ENCODE results near the gene XPOT.

XPOT gene

DNA sequence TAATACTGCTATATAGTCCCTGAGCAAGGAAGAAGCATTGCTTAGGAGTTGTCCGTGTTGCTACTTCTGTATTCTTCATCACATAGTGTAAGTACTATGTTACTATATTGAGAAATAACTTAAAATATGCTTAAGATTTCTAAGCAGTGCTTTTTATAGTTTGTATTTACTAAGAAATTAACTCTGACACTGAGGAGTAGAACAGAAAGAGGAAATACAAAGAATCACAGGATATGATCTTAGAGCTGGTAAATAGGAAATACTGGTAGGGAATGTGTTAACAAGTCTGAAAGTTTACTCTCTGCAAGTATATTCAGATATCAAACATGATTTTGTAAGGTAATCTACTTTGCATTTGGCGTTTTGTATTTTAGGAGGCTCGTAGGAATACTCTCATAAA, 15.5 kb downstream of the XPOT start:
- DNase-seq, result no peak

DNA sequence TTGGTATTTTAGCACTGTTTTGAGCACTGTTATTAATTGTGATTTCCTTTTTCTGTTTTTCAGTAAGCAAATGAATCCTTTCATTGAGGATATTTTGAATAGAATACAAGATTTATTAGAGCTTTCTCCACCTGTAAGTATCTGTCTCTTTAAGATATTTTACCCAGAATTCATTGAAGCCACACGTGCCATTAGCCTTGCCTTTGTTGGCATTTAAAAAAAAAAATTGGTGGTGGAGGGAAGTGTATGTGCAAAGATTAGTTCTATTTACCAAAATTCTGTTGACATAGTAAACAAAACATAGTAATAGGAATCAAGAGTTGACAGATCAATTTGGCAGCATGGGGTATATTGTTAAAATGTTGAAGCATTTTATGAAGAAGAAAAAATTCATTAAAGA, 23.8 kb downstream of the XPOT start:
- no peak for DNase-seq

DNA sequence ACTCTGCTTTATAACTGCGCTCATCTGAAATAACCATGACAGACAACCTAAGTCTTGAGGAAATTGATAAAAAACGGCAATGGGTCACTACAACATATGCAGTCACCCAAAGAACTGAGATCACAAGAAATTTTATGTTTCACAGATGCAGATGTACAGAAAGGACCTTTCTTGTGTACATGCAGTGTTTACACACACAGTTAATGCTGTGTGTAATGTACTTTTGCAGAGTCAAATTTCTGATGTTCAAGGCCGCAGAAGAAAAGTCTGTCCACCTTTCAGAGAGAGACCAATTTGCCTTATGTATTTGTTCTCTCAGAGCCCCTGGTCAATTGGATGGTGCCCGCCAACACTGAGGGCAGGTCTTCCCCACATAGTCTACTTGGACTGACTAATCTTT, 24.8 kb downstream of the XPOT start:
- DNase-seq, result no peak

DNA sequence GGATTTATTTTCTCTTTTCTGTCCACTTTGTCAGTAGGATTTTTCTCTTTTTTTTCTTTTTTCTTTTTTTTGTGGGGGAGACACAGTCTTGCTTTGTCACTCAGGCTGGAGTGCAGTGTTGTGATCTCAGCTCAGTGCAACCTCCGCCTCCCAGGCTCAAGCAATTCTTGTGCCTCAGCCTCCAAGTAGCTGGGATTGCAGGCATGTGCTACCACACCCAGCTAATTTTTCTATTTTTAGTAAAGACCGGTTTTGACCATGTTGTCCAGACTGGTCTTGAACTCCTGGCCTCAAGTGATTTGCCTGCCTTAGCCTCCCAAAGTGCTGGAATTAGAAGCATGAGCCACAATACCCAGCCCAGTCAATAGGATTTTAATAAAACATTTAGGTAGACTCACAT, 26.7 kb downstream of the XPOT start:
- no peak for DNase-seq

DNA sequence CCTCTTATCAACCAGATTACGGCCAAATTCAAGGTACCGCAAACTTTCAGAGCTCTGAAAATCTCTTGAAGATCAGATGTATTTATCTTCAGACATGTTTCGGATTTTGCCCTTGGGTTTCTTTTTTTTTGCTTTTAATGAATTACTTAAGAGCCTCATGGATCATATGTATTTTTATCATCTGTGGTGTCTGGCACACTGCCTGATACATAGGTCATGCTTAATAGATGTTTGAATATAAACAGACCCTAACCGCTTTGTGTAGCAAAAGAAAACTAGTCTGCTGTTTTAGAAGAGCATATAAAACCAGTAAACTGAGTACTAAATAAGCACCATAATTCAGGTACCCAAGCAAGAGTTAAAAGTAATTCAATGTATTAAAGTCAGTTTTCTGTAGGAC, 27.6 kb downstream of the XPOT start:
- no peak for DNase-seq

DNA sequence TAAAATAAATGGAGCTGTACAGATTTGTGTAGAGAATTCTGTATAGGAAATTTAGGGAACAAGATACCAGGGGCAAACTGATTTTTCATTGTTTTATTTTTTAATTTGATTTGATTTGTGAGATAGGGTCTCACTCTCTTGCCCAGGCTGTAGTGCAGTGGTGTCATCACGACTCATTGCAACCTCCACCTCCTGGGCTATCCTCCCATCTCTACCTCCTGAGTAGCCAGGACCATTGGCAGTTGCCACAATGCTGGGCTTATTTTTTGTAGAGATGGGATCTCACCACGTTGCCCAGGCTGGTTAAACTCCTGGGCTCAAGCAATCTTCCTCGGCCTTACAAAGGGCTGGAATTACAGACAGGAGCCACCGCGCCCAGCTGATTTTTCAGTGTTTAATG, 29.7 kb downstream of the XPOT start:
- no peak for DNase-seq

DNA sequence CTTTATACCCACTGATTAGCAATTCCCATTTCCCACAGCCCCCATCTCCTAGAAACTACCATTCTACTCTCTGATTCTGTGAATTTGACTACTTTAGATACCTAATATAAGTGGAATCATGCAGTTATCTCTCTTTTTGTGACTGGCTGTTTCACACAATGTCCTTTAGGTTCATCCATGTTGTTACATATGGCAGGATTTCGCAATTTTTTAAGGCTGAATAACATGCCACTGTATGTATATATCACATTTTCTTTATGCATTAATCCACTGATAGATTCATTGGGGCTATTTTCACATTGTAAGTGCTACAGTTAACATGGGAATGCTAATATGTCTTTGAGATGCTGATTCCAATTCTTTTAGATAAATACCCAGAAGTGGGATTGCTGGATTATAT, 35.9 kb downstream of the XPOT start:
- DNase-seq, result no peak

DNA sequence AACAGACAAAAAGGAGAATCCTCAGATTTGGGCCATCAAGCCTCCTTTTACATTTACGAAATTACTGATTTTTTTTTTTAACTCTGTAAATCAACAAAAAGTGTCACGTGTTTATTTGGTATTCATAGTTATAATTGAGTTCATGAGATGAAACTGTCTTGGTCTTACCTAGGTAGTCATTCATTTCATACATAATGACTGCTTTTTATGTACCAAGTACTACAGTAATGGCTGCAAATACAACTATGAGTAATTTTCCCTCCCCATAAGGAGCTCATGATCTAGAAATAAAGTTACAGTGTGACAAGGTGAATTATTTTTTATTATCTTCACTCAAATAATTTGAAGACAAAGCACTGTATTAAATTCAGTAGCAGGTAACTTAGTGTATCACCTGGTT, 41.3 kb downstream of the XPOT start:
- DNase-seq, result no peak

DNA sequence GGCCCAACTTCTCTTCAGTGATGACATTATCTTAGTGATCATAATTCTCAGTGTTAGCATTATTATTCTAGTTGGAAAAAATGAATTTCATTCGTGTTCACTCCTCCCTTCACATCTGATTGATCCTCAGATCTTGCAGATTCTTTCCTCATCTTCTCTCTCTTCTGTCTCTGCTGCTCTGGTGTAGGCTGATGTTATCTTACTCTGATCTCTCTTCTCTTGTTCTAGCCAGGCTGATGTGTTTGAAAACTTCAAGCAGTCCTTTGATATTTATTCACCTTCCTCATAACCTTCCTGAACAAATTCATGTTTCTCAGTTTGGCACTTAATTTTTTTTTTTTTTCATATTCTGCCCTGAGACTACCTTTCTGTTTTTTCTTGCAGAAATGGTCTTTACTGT, 42.1 kb downstream of the XPOT start:
- DNase-seq, result no peak

DNA sequence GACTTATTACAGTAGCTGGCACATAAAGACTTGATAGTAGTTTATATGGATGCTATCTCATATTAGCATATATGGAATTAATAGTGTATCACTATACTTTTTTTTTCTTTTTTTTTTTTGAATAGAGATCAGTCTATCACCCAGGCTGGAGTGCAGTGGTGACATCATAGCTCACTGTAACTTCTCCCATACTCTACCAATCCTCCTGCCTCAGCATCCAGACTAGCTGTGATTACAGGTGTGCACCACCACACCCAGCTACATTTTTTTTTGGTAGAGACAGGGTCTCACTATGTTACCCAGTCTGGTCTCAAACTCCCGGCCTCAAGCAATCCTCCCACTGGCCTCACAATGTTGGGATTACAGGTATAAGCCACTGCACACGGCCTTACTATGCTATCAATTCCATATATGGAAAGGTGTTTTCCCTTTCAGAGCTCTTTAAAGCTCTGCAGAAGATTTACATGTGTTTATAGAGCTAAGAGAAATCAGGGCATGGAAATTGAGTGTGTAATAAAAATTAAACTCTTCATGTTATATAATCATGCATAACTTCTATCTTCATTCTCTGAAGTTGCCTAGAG, 46.0 kb downstream of the XPOT start:
- no peak for DNase-seq

DNA sequence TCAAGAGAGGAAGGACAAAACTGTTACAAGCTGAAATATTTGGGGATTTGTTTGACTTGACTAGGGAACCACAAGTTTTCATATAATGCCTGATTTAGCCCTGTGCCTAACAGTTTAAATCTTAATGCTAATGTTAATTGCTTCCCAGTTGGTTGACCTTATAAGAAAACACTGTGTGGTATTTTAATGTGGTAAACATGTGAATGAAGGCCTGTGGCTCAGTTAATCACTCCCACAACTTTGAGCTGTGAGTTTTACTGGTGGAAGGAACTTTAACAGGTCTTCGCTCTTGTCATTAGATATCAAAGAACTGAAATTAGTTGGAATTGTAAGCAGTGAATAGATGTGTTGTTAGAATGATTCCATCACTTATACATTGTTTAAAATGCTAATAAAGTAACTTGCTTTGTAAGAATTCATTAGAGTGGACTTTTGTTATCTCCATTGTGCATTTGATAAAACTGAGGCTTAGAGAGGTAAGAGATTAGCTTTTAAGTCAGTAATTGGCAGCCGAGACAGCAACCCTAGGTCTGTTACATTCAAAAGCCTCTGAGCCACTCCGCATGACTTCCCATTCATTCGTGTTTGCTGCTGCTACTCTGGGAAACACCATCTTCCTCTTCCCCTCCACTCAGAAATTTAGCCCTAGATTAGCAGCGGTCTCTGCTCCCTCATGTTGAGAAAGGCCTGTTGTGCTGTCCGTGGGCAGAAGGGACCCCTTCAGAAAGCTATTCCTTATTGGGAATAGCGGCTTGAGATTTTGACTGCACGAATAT, 46.7 kb downstream of the XPOT start:
- DNase-seq, result peak; percentile 61

DNA sequence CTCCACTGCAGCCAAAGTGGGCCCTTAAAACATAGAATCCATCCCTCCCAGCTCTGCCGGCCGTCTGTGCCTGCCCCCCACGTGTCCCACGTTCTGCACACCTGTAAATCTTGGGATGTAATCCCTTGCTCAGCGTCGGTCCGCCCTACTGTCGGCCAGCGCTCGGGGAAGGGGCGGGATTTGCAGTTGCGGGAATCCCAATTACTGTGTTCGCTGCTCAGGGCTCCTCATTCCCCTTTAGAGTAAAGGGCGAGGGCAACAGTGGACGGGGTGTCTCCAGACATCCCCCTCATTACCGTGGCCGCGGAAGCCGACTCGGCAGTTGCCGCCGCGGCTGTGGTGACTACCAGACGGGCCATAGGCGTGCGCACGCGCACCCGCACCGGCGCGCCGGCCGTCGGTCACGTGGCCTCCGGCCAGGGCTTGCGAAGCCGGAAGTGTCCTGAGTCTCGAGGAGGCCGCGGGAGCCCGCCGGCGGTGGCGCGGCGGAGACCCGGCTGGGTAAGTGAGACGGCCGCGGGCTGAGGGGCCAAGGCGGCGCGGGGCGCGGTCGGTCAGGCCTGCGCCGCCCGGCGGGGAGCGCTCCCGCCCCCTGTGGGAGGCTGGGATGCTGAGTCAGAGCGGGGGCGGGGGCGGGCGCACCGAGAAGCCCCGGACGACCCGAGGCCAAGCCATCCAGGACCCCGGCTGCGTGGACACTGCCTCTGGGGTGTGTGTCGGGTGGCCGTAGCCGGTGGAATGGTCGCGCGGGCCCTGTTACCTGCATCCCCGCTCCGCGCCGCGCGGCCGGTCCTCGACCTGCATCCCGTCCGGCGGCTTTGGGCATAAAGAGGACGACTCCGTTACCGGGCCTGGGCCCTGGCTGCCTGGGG, 47.7 kb downstream of the XPOT start, which contains the start of gene TBK1:
TSS of gene TBK1 (plus strand) at position 434 of the 872 bp plus-strand sequence. CDS start 3,751 bp downstream, outside the sequence.
- peak; percentile 93 for DNase-seq

DNA sequence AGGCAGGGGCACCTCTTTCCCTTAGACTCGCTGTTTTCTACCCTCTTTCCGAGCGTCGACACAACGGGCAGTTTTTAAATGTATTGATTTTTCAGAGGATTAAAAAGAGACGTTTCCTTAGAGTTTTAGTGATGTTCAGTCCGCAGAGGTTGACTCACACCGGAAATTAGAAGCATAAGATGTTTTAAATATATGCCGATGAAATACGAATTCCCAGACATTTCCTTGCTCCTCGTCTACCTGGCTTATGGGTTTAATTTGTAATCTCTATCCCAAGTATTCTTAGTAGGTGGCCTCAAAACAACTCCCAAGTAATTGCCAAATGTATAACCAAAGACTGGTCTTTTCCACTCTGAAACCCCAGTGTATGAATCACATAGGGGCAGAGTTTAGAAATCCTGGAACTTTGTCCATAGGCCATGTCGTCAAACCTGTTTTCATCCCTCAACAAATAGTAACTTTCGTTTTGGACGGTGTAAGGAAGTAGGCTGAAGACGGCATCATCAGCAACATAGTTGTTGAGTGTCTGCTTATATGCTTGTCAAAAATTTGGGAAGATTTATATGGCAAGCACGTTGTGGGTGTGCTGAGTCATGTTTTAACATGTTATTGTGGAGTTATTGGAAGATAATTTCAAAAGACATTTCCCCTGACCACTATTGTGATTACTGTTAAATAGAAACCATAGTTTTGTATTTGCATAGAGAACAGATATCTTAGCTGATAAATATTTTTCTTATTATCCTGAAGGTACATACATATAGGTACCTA, 48.6 kb downstream of the XPOT start:
- DNase-seq, result no peak

DNA sequence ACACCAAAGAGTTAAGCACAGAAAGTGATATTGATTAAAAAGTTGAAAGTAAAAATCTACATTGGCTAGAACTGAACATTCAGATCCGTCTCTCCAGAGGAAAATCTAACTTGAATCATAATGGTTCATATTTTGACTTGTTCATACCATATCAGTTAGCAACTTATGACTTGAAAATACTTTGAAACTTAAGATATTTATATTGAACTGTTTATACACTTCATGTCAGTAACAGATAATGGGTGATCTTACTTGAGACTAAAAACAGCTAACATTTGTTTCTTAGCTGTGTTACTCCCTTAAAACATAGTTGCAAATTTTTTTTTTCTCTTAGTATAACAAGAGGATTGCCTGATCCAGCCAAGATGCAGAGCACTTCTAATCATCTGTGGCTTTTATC, 51.3 kb downstream of the XPOT start:
- DNase-seq, result no peak

DNA sequence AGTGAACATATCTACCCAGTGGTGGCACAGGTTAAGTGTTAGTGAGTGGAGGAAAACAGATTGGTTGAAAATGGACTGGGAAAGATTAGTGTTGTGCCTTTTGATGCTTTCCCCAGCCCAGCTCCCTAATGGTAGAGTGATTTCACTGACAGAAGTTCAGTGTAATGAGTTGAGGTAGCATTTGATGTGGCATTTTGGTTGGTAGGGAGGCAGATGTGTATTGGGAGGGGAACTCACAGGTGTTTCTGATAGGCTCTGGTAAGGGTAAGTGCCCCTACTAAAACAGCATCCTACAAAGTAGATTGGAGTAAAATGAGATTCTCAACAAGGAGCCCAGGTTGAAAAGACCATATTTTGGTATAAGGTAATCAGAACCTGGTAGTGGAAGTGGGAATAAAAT, 51.9 kb downstream of the XPOT start:
- no peak for DNase-seq

DNA sequence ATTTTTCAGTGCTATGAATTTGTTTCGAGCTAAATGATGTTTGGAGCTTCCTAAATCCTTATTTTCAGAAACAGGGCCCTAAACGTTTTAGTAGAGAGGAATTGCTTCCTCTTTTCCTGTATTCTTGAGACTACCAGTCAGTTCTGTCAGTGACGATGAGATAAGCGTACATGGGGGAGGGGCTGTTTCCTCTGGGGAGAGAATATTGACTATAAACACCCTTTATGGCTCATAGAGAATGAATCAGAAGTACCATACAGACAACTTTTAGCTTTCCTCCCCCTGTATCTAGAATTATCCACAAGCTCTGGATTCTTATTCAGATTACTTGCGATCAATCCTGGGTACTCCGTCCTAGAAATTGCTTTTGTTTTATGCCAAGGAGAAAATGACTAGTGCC, 52.8 kb downstream of the XPOT start:
- no peak for DNase-seq

DNA sequence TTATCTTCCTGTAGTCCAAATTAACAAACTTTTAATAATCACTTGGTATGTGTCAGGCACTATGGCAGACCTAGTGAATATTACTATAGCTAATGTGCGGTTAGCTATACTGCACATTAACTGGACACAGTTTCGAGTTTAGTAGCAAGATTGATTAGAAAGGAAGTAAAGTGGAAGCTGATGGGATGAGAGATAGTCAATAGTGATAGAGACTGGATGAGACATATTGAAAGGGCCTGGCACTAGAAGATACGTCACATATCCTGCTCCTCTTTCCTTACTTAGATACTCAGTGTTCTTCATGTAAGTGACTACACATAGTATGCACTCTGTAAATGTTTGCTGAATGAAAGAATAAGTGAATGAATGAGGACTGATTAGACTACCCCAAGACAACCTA, 53.3 kb downstream of the XPOT start:
- no peak for DNase-seq

DNA sequence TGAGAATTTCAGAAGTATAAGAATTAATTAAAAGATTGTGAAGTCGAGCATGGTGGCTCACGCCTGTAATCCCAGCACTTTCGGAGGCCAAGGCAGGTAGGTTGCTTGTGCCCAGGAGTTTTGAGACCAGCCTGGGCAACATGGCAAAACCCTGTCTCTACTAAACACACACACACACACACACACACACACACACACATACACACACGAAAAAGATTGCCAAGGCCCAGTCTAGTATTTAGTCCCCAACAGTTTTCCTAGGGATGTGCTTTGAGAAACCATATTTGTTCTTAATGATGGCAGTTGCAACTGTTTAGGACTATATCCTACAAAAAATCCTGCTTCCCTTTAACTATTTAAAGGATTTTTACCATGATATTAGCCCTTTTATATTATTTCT, 53.7 kb downstream of the XPOT start:
- no peak for DNase-seq

DNA sequence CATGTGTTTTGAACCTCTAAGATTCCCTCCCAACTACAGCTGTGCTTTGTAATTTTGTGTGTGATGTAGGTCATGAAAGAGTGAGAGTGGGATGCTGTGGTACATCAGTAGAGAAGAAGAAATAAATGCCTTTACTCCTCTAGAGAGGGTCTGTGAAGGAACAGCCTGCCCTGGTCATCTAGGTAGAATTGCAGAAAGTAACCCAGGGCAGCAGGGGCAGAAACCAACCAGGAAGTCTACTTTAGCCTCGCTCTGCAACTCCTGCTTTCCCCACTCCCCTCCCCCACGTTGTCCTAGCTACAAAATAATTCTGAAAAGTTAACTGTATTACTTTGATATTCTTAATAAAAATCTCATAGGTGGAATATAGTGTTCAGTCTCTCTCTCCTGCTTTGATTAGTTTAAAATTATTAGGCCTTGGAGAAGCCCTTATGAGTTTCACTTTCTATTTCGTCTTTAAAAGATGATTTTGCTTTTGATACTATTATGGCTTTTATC, 55.3 kb downstream of the XPOT start:
- no peak for DNase-seq

DNA sequence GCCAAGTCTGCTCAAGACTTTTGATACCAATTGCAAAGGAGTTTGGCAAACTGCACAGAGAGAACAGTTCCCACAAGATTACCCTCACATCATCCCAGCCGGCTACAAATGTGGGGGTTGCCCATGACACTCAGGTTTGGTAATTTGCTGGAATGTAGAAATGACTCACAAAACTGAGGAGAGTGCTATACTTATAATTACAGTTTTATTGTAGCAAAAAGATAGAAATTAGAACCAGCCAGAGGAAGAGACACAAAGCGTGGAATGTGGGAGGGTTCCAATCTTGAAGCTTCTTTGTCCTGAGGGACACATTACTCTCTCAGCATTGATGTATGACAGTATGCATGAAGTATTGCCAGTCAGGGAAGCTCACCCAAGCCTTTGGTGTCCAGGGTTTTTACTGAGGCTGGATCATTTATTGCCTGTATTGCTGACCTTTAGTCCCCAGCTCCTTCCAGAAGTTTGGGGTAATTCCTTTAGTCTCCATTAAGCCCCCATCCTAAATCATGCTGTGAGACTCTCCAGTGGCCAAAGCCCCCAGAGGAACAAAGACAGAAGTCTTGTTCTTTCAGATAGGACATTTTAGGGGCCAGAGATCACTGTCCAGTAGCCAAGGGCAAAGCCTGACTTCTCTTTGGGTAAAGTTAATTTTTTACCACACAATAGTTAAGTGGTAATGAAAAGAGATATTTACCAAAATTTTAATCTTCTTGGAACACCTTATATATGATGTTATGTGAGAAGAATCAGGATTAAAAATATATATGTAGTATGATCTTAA, 57.6 kb downstream of the XPOT start:
- DNase-seq, result peak; percentile 6

DNA sequence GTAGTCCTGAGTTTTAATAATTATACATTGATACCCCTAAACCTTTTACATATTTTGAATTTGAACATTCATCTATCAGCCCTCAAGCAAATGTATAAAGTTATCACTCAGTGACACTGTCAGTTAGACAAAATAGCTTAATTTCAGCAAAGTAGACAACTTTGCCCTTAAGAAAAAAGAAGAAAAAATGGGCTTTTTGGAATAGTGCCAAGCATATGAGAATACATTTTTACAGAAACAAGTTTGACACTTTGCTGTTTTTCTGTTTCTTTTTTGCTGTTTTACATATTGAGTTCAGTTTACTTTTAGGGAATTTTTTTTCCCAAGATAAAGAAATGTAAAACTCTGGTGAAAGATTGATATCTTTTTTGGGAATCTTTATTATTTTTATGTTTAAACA, 62.0 kb downstream of the XPOT start:
- no peak for DNase-seq

DNA sequence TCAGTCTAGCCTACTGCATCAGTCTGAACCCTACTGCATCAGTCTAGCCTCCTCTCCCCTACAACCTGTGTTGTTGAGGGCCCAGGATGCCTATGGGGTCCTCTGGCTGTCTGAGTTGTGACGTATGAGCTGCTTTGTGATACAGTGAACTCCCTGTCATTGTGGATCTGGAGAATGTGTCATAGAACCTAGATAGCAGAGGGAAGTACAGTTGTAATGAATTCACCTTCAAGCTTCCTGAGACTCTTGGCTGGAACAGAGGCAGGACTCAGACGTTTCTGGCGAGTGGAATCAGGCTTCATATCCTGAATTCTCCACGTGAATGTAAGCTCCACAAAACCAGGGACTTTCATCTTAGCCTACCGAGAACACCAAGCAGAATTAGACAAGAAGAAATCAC, 64.8 kb downstream of the XPOT start:
- DNase-seq, result no peak
